ENCODE measurements around the gene NOL8. TPM values are rescaled to one million over a fixed set of nuclear protein-coding genes. Genes with fewer than 3 reads are reported as not detected.

NOL8 gene
- polyA plus RNA-seq, 2 donors: 13.4 to 20.5 TPM

- 60 to 65% methylated on average over 1 of the region's 1 CpG for WGBS, 2 donors
- Histone ChIP-seq H3K27ac (ENCODE audit: low read depth in 2 of 2, low read length in 1 of 2) (no peak overlapping the region), H3K27me3 (ENCODE audit: control insufficient read depth in 1 of 2, insufficient read depth in 2 of 2, low read length in 2 of 2) (no peaks in the 10 kb centered on the region)
Measured at GRCh38 chr9:92342825-92343488, 17.8 kb upstream of the NOL8 start.

GRCh38 chr9:92341578-92341977 lies 16.4 kb upstream of the NOL8 start:
- Histone ChIP-seq H3K27me3 (ENCODE audit: control insufficient read depth in 1 of 2, insufficient read depth in 2 of 2, low read length in 2 of 2) (no peaks in the 10 kb centered on the region), H3K9me3 (ENCODE audit: control insufficient read depth in 2 of 2, insufficient read depth in 1 of 2, low read depth in 1 of 2, low read length in 1 of 2) (no peaks in the 10 kb centered on the region), H3K27ac (ENCODE audit: low read depth in 2 of 2, low read length in 1 of 2) (no peak overlapping the region), H3K4me1 (ENCODE audit: control insufficient read depth in 2 of 2, insufficient read depth in 2 of 2, low read length in 1 of 2) (no peaks in the 10 kb centered on the region), H3K36me3 (ENCODE audit: control insufficient read depth in 2 of 2, insufficient read depth in 2 of 2, low read length in 1 of 2) (peaks cover 4 to 12% of the 10 kb centered on the region in 2 donors), H3K4me3 (ENCODE audit: low read depth in 1 of 2, low read length in 2 of 2) (no peak overlapping the region)
- 88 to 96% methylated on average over 1 of the region's 1 CpG for WGBS, 2 donors

More at GRCh38 chr9:92342825-92343488, 17.8 kb upstream of the NOL8 start:
- Histone ChIP-seq H3K36me3 (ENCODE audit: control insufficient read depth in 2 of 2, insufficient read depth in 2 of 2, low read length in 1 of 2) (peaks cover 4 to 12% of the 10 kb centered on the region in 2 donors), H3K4me3 (ENCODE audit: low read depth in 1 of 2, low read length in 2 of 2) (no peak overlapping the region), H3K4me1 (ENCODE audit: control insufficient read depth in 2 of 2, insufficient read depth in 2 of 2, low read length in 1 of 2) (no peaks in the 10 kb centered on the region), H3K9me3 (ENCODE audit: control insufficient read depth in 2 of 2, insufficient read depth in 1 of 2, low read depth in 1 of 2, low read length in 1 of 2) (no peaks in the 10 kb centered on the region)

- H3K27ac ChIP-seq (ENCODE audit: low read depth in 2 of 2, low read length in 1 of 2): no peak overlapping the region
- H3K9me3 ChIP-seq (ENCODE audit: control insufficient read depth in 2 of 2, insufficient read depth in 1 of 2, low read depth in 1 of 2, low read length in 1 of 2): no peaks in the 10 kb centered on the region
- H3K4me1 ChIP-seq (ENCODE audit: control insufficient read depth in 2 of 2, insufficient read depth in 2 of 2, low read length in 1 of 2): no peaks in the 10 kb centered on the region
- H3K27me3 ChIP-seq (ENCODE audit: control insufficient read depth in 1 of 2, insufficient read depth in 2 of 2, low read length in 2 of 2): no peaks in the 10 kb centered on the region
- H3K4me3 ChIP-seq (ENCODE audit: low read depth in 1 of 2, low read length in 2 of 2): no peak overlapping the region
- WGBS, 2 donors: 91 to 94% methylated on average over 2 of the region's 2 CpGs
- H3K36me3 ChIP-seq (ENCODE audit: control insufficient read depth in 2 of 2, insufficient read depth in 2 of 2, low read length in 1 of 2): peaks cover 0 to 2% of the 10 kb centered on the region in 2 donors
Measured at GRCh38 chr9:92333282-92333634, 8.1 kb upstream of the NOL8 start.

- WGBS, 2 donors: 79 to 85% methylated on average over 3 of the region's 3 CpGs
- Histone ChIP-seq H3K4me3 (ENCODE audit: low read depth in 1 of 2, low read length in 2 of 2) (no peak overlapping the region), H3K9me3 (ENCODE audit: control insufficient read depth in 2 of 2, insufficient read depth in 1 of 2, low read depth in 1 of 2, low read length in 1 of 2) (no peaks in the 10 kb centered on the region), H3K27ac (ENCODE audit: low read depth in 2 of 2, low read length in 1 of 2) (no peak overlapping the region), H3K36me3 (ENCODE audit: control insufficient read depth in 2 of 2, insufficient read depth in 2 of 2, low read length in 1 of 2) (no peaks in the 10 kb centered on the region), H3K4me1 (ENCODE audit: control insufficient read depth in 2 of 2, insufficient read depth in 2 of 2, low read length in 1 of 2) (no peaks in the 10 kb centered on the region), H3K27me3 (ENCODE audit: control insufficient read depth in 1 of 2, insufficient read depth in 2 of 2, low read length in 2 of 2) (no peaks in the 10 kb centered on the region)
Measured at GRCh38 chr9:92332577-92333281, 7.6 kb upstream of the NOL8 start.

- WGBS, 2 donors: 41% methylated on average over 2 of the region's 2 CpGs
- Histone ChIP-seq H3K9me3 (ENCODE audit: control insufficient read depth in 2 of 2, insufficient read depth in 1 of 2, low read depth in 1 of 2, low read length in 1 of 2) (no peaks in the 10 kb centered on the region), H3K4me3 (ENCODE audit: low read depth in 1 of 2, low read length in 2 of 2) (no peak overlapping the region), H3K4me1 (ENCODE audit: control insufficient read depth in 2 of 2, insufficient read depth in 2 of 2, low read length in 1 of 2) (peaks cover 0 to 3% of the 10 kb centered on the region in 2 donors), H3K36me3 (ENCODE audit: control insufficient read depth in 2 of 2, insufficient read depth in 2 of 2, low read length in 1 of 2) (no peaks in the 10 kb centered on the region), H3K27ac (ENCODE audit: low read depth in 2 of 2, low read length in 1 of 2) (no peak overlapping the region), H3K27me3 (ENCODE audit: control insufficient read depth in 1 of 2, insufficient read depth in 2 of 2, low read length in 2 of 2) (no peaks in the 10 kb centered on the region)
Measured at GRCh38 chr9:92328225-92328624, 3.1 kb upstream of the NOL8 start.

- 57 to 62% methylated on average over 2 of the region's 2 CpGs for WGBS, 2 donors
- Histone ChIP-seq H3K9me3 (ENCODE audit: control insufficient read depth in 2 of 2, insufficient read depth in 1 of 2, low read depth in 1 of 2, low read length in 1 of 2) (no peaks in the 10 kb centered on the region), H3K4me1 (ENCODE audit: control insufficient read depth in 2 of 2, insufficient read depth in 2 of 2, low read length in 1 of 2) (peaks cover 0 to 3% of the 10 kb centered on the region in 2 donors), H3K36me3 (ENCODE audit: control insufficient read depth in 2 of 2, insufficient read depth in 2 of 2, low read length in 1 of 2) (peaks cover 0 to 3% of the 10 kb centered on the region in 2 donors), H3K4me3 (ENCODE audit: low read depth in 1 of 2, low read length in 2 of 2) (no peak overlapping the region), H3K27me3 (ENCODE audit: control insufficient read depth in 1 of 2, insufficient read depth in 2 of 2, low read length in 2 of 2) (no peaks in the 10 kb centered on the region), H3K27ac (ENCODE audit: low read depth in 2 of 2, low read length in 1 of 2) (no peak overlapping the region)
Measured at GRCh38 chr9:92327283-92327850, 2.2 kb upstream of the NOL8 start.

GRCh38 chr9:92325991-92326500 lies 896 bp upstream of the NOL8 start:
- H3K9me3 ChIP-seq (ENCODE audit: control insufficient read depth in 2 of 2, insufficient read depth in 1 of 2, low read depth in 1 of 2, low read length in 1 of 2): no peaks in the 10 kb centered on the region
- peaks cover 0 to 3% of the 10 kb centered on the region in 2 donors for H3K4me1 ChIP-seq (ENCODE audit: control insufficient read depth in 2 of 2, insufficient read depth in 2 of 2, low read length in 1 of 2)
- H3K36me3 ChIP-seq (ENCODE audit: control insufficient read depth in 2 of 2, insufficient read depth in 2 of 2, low read length in 1 of 2): peaks cover 0 to 3% of the 10 kb centered on the region in 2 donors
- H3K27ac ChIP-seq (ENCODE audit: low read depth in 2 of 2, low read length in 1 of 2): peak overlapping the region; percentile 97
- H3K27me3 ChIP-seq (ENCODE audit: control insufficient read depth in 1 of 2, insufficient read depth in 2 of 2, low read length in 2 of 2): no peaks in the 10 kb centered on the region
- peak overlapping the region; percentile 85 to 95 for H3K4me3 ChIP-seq (ENCODE audit: low read depth in 1 of 2, low read length in 2 of 2)
- 2% methylated on average over 28 to 30 of the region's 30 CpGs for WGBS, 2 donors

- H3K27me3 ChIP-seq (ENCODE audit: control insufficient read depth in 1 of 2, insufficient read depth in 2 of 2, low read length in 2 of 2): no peaks in the 10 kb centered on the region
- peak overlapping the region; percentile 97 for H3K27ac ChIP-seq (ENCODE audit: low read depth in 2 of 2, low read length in 1 of 2)
- WGBS, 2 donors: 0% methylated on average over 12 of the region's 12 CpGs
- peaks cover 0 to 3% of the 10 kb centered on the region in 2 donors for H3K4me1 ChIP-seq (ENCODE audit: control insufficient read depth in 2 of 2, insufficient read depth in 2 of 2, low read length in 1 of 2)
- peaks cover 3 to 6% of the 10 kb centered on the region in 2 donors for H3K36me3 ChIP-seq (ENCODE audit: control insufficient read depth in 2 of 2, insufficient read depth in 2 of 2, low read length in 1 of 2)
- no peaks in the 10 kb centered on the region for H3K9me3 ChIP-seq (ENCODE audit: control insufficient read depth in 2 of 2, insufficient read depth in 1 of 2, low read depth in 1 of 2, low read length in 1 of 2)
- H3K4me3 ChIP-seq (ENCODE audit: low read depth in 1 of 2, low read length in 2 of 2): peak overlapping the region; percentile 85 to 95
Measured at GRCh38 chr9:92324889-92325268, 271 bp downstream of the NOL8 start.

GRCh38 chr9:92324431-92324830 lies 719 bp downstream of the NOL8 start:
- 14 to 15% methylated on average over 2 of the region's 2 CpGs for WGBS, 2 donors
- Histone ChIP-seq H3K9me3 (ENCODE audit: control insufficient read depth in 2 of 2, insufficient read depth in 1 of 2, low read depth in 1 of 2, low read length in 1 of 2) (no peaks in the 10 kb centered on the region), H3K27me3 (ENCODE audit: control insufficient read depth in 1 of 2, insufficient read depth in 2 of 2, low read length in 2 of 2) (no peaks in the 10 kb centered on the region), H3K27ac (ENCODE audit: low read depth in 2 of 2, low read length in 1 of 2) (no peak overlapping the region), H3K4me1 (ENCODE audit: control insufficient read depth in 2 of 2, insufficient read depth in 2 of 2, low read length in 1 of 2) (peaks cover 0 to 3% of the 10 kb centered on the region in 2 donors), H3K36me3 (ENCODE audit: control insufficient read depth in 2 of 2, insufficient read depth in 2 of 2, low read length in 1 of 2) (peaks cover 3 to 9% of the 10 kb centered on the region in 2 donors), H3K4me3 (ENCODE audit: low read depth in 1 of 2, low read length in 2 of 2) (peak overlapping the region; percentile 85 to 95)
